ENCODE measurements around the gene ACO2.

Gene ACO2

GRCh38 chr22:41528938-41529561, 60.1 kb downstream of the ACO2 start:
- Histone ChIP-seq H3K27me3 (ENCODE audit: control insufficient read depth, low read length) (no peaks in the 10 kb centered on the region), H3K9me3 (ENCODE audit: control insufficient read depth, insufficient read depth, low read length) (no peaks in the 10 kb centered on the region), H3F3A (ENCODE audit: control insufficient read depth, insufficient read depth) (peaks cover 6% of the 10 kb centered on the region; the same call in 1 of the 2 replicates), H3K4me2 (ENCODE audit: low read length) (no peak overlapping the region), H3K4me1 (ENCODE audit: control insufficient read depth, low read length) (peaks cover 11% of the 10 kb centered on the region), H3K36me3 (ENCODE audit: control insufficient read depth, low read length) (peaks cover 94% of the 10 kb centered on the region), H4K20me1 (ENCODE audit: control insufficient read depth, insufficient read depth, low read depth, low read length) (peaks cover 9% of the 10 kb centered on the region; the same call in 1 of the 2 replicates), H3K9me2 (replicated peaks; ENCODE audit: control insufficient read depth, low read length) (no peaks in the 10 kb centered on the region), H3K4me3 (ENCODE audit: low read length) (no peak overlapping the region), H3K27ac (ENCODE audit: low read depth, low read length) (no peak overlapping the region), H3K79me2 (ENCODE audit: control insufficient read depth, low read length) (peaks cover 25% of the 10 kb centered on the region)
- TF ChIP-seq CTCF (IDR thresholded peaks at IDR 0.05; ENCODE audit: low read depth, low read length, poor library complexity, severe bottlenecking) = no peak
- no peak for TF ChIP-seq EZH2phosphoT487 (IDR thresholded peaks at IDR 0.05; ENCODE audit: borderline replicate concordance, low read length)

GRCh38 chr22:41530890-41531714, 62.2 kb downstream of the ACO2 start:
- H3K9me2 ChIP-seq (replicated peaks; ENCODE audit: control insufficient read depth, low read length) = no peaks in the 10 kb centered on the region
- H3K79me2 ChIP-seq (ENCODE audit: control insufficient read depth, low read length) = peaks cover 31% of the 10 kb centered on the region
- no peak overlapping the region for H3K4me2 ChIP-seq (ENCODE audit: low read length)
- peaks cover 9% of the 10 kb centered on the region; the same call in 1 of the 2 replicates for H4K20me1 ChIP-seq (ENCODE audit: control insufficient read depth, insufficient read depth, low read depth, low read length)
- TF ChIP-seq CTCF (IDR thresholded peaks at IDR 0.05; ENCODE audit: low read depth, low read length, poor library complexity, severe bottlenecking) = no peak
- no peak for TF ChIP-seq EZH2phosphoT487 (IDR thresholded peaks at IDR 0.05; ENCODE audit: borderline replicate concordance, low read length)
- H3K27me3 ChIP-seq (ENCODE audit: control insufficient read depth, low read length) = no peaks in the 10 kb centered on the region
- no peaks in the 10 kb centered on the region for H3K9me3 ChIP-seq (ENCODE audit: control insufficient read depth, insufficient read depth, low read length)
- H3K27ac ChIP-seq (ENCODE audit: low read depth, low read length) = no peak overlapping the region
- no peaks in the 10 kb centered on the region for H3K4me1 ChIP-seq (ENCODE audit: control insufficient read depth, low read length)
- peaks cover 6% of the 10 kb centered on the region; the same call in 1 of the 2 replicates for H3F3A ChIP-seq (ENCODE audit: control insufficient read depth, insufficient read depth)
- peaks cover 79% of the 10 kb centered on the region for H3K36me3 ChIP-seq (ENCODE audit: control insufficient read depth, low read length)
- no peak overlapping the region for H3K4me3 ChIP-seq (ENCODE audit: low read length)

GRCh38 chr22:41531715-41532477, 63.0 kb downstream of the ACO2 start:
- no peak overlapping the region for H3K4me2 ChIP-seq (ENCODE audit: low read length)
- H3K9me3 ChIP-seq (ENCODE audit: control insufficient read depth, insufficient read depth, low read length) = no peaks in the 10 kb centered on the region
- H3K4me3 ChIP-seq (ENCODE audit: low read length) = no peak overlapping the region
- TF ChIP-seq EZH2phosphoT487 (IDR thresholded peaks at IDR 0.05; ENCODE audit: borderline replicate concordance, low read length) (no peak), CTCF (IDR thresholded peaks at IDR 0.05; ENCODE audit: low read depth, low read length, poor library complexity, severe bottlenecking) (no peak)
- no peaks in the 10 kb centered on the region for H3K27me3 ChIP-seq (ENCODE audit: control insufficient read depth, low read length)
- peaks cover 6% of the 10 kb centered on the region; the same call in 1 of the 2 replicates for H3F3A ChIP-seq (ENCODE audit: control insufficient read depth, insufficient read depth)
- peaks cover 31% of the 10 kb centered on the region for H3K79me2 ChIP-seq (ENCODE audit: control insufficient read depth, low read length)
- peaks cover 6% of the 10 kb centered on the region; the same call in 1 of the 2 replicates for H4K20me1 ChIP-seq (ENCODE audit: control insufficient read depth, insufficient read depth, low read depth, low read length)
- H3K36me3 ChIP-seq (ENCODE audit: control insufficient read depth, low read length) = peaks cover 71% of the 10 kb centered on the region
- no peaks in the 10 kb centered on the region for H3K4me1 ChIP-seq (ENCODE audit: control insufficient read depth, low read length)
- no peak overlapping the region for H3K27ac ChIP-seq (ENCODE audit: low read depth, low read length)
- no peaks in the 10 kb centered on the region for H3K9me2 ChIP-seq (replicated peaks; ENCODE audit: control insufficient read depth, low read length)
